Measurements from ENCODE around the gene SNX8. TPM values are rescaled to one million over a fixed set of nuclear protein-coding genes. Genes with fewer than 3 reads are reported as not detected.

SNX8 gene
- polyA plus RNA-seq, 1 donor from 2014 or later = 5.7 TPM

DNA sequence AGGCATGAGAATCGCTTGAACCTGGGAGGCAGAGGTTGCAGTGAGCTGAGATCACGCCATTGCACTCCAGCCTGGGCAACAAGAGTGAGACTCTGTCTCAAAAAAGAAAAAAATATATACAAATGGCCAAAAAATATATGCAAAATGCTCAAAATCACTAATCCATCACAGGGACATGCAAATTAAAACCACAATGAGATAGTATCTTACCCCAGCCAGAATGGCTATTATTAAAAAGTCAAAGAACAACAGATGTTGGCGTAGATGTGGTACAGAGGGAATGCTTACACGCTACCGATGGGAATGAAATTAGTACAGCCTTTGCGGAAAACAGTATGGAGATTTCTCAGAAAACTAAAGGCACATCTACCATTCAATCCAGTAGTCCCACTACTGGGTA, 17.4 kb downstream of the SNX8 start (continued):
- no peak for TF ChIP-seq CTCF (IDR thresholded peaks at IDR 0.05; ENCODE audit: poor library complexity, severe bottlenecking)
- TF ChIP-seq MXI1 (conservative IDR thresholded peaks at IDR 0.05; ENCODE audit: poor library complexity, severe bottlenecking) = no peak
- TF ChIP-seq EP300 (conservative IDR thresholded peaks at IDR 0.05; ENCODE audit: poor library complexity, severe bottlenecking) = no peak

- Histone ChIP-seq H3K36me3 (ENCODE audit: insufficient read depth, low read length) (no peaks in the 10 kb centered on the region), H3K4me2 (ENCODE audit: low read length) (no peak overlapping the region), H3K79me2 (replicated peaks; ENCODE audit: insufficient read depth, low read length) (no peaks in the 10 kb centered on the region), H3K4me3 (ENCODE audit: low read length) (no peak overlapping the region), H3F3A (ENCODE audit: insufficient read depth, low read length, poor library complexity, severe bottlenecking) (no peaks in the 10 kb centered on the region), H4K20me1 (ENCODE audit: insufficient read depth) (no peaks in the 10 kb centered on the region), H2AFZ (ENCODE audit: low read depth, low read length) (no peak overlapping the region), H3K9me2 (ENCODE audit: insufficient read depth, low read length) (no peaks in the 10 kb centered on the region), H3K9me3 (ENCODE audit: low read length) (no peaks in the 10 kb centered on the region), H3K27me3 (ENCODE audit: insufficient read depth, low read depth, low read length) (no peaks in the 10 kb centered on the region), H3K9ac (ENCODE audit: low read length) (no peak overlapping the region), H3K27ac (ENCODE audit: low read length) (no peak overlapping the region)
- TF ChIP-seq POLR2AphosphoS5 (IDR thresholded peaks at IDR 0.05) = no peak
- TF ChIP-seq MXI1 (conservative IDR thresholded peaks at IDR 0.05; ENCODE audit: poor library complexity, severe bottlenecking) = no peak
- no peak for TF ChIP-seq TAF1 (IDR thresholded peaks at IDR 0.05; ENCODE audit: low read depth)
- no peak for TF ChIP-seq EZH2 (IDR thresholded peaks at IDR 0.05; ENCODE audit: borderline replicate concordance, insufficient read depth, low read length, poor library complexity, severe bottlenecking)
- no peak for TF ChIP-seq SMC3 (conservative IDR thresholded peaks at IDR 0.05; ENCODE audit: poor library complexity)
- no peak for TF ChIP-seq CTCF (IDR thresholded peaks at IDR 0.05; ENCODE audit: poor library complexity, severe bottlenecking)
- TF ChIP-seq, protein P1, sequence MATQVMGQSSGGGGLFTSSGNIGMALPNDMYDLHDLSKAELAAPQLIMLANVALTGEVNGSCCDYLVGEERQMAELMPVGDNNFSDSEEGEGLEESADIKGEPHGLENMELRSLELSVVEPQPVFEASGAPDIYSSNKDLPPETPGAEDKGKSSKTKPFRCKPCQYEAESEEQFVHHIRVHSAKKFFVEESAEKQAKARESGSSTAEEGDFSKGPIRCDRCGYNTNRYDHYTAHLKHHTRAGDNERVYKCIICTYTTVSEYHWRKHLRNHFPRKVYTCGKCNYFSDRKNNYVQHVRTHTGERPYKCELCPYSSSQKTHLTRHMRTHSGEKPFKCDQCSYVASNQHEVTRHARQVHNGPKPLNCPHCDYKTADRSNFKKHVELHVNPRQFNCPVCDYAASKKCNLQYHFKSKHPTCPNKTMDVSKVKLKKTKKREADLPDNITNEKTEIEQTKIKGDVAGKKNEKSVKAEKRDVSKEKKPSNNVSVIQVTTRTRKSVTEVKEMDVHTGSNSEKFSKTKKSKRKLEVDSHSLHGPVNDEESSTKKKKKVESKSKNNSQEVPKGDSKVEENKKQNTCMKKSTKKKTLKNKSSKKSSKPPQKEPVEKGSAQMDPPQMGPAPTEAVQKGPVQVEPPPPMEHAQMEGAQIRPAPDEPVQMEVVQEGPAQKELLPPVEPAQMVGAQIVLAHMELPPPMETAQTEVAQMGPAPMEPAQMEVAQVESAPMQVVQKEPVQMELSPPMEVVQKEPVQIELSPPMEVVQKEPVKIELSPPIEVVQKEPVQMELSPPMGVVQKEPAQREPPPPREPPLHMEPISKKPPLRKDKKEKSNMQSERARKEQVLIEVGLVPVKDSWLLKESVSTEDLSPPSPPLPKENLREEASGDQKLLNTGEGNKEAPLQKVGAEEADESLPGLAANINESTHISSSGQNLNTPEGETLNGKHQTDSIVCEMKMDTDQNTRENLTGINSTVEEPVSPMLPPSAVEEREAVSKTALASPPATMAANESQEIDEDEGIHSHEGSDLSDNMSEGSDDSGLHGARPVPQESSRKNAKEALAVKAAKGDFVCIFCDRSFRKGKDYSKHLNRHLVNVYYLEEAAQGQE (IDR thresholded peaks at IDR 0.05; ENCODE audit: borderline replicate concordance) = no peak
- no peak for TF ChIP-seq RAD21 (conservative IDR thresholded peaks at IDR 0.05)
- no peak for TF ChIP-seq EP300 (conservative IDR thresholded peaks at IDR 0.05; ENCODE audit: poor library complexity, severe bottlenecking)
Observed at GRCh38 chr7:2295936-2296620, 18.2 kb downstream of the SNX8 start.

Measured in neural cell (in vitro differentiated cells).